Measurements from ENCODE around the gene CLHC1. TPM values are rescaled to one million over a fixed set of nuclear protein-coding genes. Genes with fewer than 3 reads are reported as not detected.

CLHC1 gene
- total RNA-seq, 1 donor from 2014 or later: 25.0 TPM

GRCh38 chr2:55138014-55138881, 93.8 kb downstream of the CLHC1 start:
- peak overlapping the region; percentile 45 for H3K27ac Mint-ChIP-seq
- peaks cover 7% of the 10 kb centered on the region for H3K9me3 Mint-ChIP-seq
- peaks cover 56% of the 10 kb centered on the region for H3K4me1 Mint-ChIP-seq (ENCODE audit: unreplicated experiment)
- peaks cover 4% of the 10 kb centered on the region for H3K36me3 Mint-ChIP-seq
- DNase-seq (ENCODE audit: extremely low spot score, unreplicated experiment): no peak
- TF ChIP-seq, protein P1, sequence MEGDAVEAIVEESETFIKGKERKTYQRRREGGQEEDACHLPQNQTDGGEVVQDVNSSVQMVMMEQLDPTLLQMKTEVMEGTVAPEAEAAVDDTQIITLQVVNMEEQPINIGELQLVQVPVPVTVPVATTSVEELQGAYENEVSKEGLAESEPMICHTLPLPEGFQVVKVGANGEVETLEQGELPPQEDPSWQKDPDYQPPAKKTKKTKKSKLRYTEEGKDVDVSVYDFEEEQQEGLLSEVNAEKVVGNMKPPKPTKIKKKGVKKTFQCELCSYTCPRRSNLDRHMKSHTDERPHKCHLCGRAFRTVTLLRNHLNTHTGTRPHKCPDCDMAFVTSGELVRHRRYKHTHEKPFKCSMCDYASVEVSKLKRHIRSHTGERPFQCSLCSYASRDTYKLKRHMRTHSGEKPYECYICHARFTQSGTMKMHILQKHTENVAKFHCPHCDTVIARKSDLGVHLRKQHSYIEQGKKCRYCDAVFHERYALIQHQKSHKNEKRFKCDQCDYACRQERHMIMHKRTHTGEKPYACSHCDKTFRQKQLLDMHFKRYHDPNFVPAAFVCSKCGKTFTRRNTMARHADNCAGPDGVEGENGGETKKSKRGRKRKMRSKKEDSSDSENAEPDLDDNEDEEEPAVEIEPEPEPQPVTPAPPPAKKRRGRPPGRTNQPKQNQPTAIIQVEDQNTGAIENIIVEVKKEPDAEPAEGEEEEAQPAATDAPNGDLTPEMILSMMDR (conservative IDR thresholded peaks at IDR 0.05): no peak
- no peaks in the 10 kb centered on the region for H3K27me3 Mint-ChIP-seq
- no peak overlapping the region for H3K4me3 Mint-ChIP-seq

- H3K27me3 Mint-ChIP-seq: no peaks in the 10 kb centered on the region
- H3K36me3 Mint-ChIP-seq: no peaks in the 10 kb centered on the region
- H3K9me3 Mint-ChIP-seq: peaks cover under 1% of the 10 kb centered on the region
- TF ChIP-seq, protein P1 (conservative IDR thresholded peaks at IDR 0.05): no peak
- peaks cover 51% of the 10 kb centered on the region for H3K4me1 Mint-ChIP-seq (ENCODE audit: unreplicated experiment)
- H3K4me3 Mint-ChIP-seq: no peak overlapping the region
- peak overlapping the region; percentile 74 for H3K27ac Mint-ChIP-seq
- no peak for DNase-seq (ENCODE audit: extremely low spot score, unreplicated experiment)
Observed at GRCh38 chr2:55137024-55137958, 94.8 kb downstream of the CLHC1 start.

- H3K27ac Mint-ChIP-seq: peak overlapping the region; percentile 74
- H3K4me1 Mint-ChIP-seq (ENCODE audit: unreplicated experiment): peaks cover 51% of the 10 kb centered on the region
- no peaks in the 10 kb centered on the region for H3K27me3 Mint-ChIP-seq
- TF ChIP-seq, protein P1 (conservative IDR thresholded peaks at IDR 0.05): no peak
- no peaks in the 10 kb centered on the region for H3K9me3 Mint-ChIP-seq
- DNase-seq (ENCODE audit: extremely low spot score, unreplicated experiment): no peak
- no peaks in the 10 kb centered on the region for H3K36me3 Mint-ChIP-seq
- H3K4me3 Mint-ChIP-seq: no peak overlapping the region
Observed at GRCh38 chr2:55136138-55136541, 96.0 kb downstream of the CLHC1 start.

GRCh38 chr2:55135491-55135890, 96.6 kb downstream of the CLHC1 start:
- Mint-ChIP-seq H3K9me3 (no peaks in the 10 kb centered on the region), H3K36me3 (no peaks in the 10 kb centered on the region), H3K27me3 (no peaks in the 10 kb centered on the region), H3K4me1 (ENCODE audit: unreplicated experiment) (peaks cover 51% of the 10 kb centered on the region), H3K27ac (no peak overlapping the region), H3K4me3 (no peak overlapping the region)
- DNase-seq (ENCODE audit: extremely low spot score, unreplicated experiment): no peak
- TF ChIP-seq, protein P1 (conservative IDR thresholded peaks at IDR 0.05): no peak

DNA sequence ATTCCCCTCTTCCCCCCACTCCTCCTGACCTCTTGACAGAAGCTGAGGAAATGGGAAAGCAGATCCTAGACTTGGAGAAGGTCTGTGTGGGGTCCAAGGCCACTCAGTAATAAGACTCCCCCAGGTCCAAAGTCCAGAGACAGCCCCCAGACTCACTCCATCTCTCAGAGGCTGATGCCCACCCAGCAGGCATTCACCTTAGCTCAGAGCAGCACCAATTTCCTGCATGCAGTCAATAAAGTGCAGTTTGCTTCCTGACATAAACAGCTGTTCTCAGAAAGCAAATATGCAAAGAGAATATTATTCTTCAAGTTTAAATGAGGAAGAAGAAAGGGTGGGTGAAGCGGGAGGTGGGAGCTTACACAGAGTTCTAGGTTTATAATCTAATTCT, 97.8 kb downstream of the CLHC1 start:
- Mint-ChIP-seq H3K36me3 (no peaks in the 10 kb centered on the region), H3K4me1 (ENCODE audit: unreplicated experiment) (peaks cover 51% of the 10 kb centered on the region), H3K27me3 (no peaks in the 10 kb centered on the region), H3K27ac (peak overlapping the region; percentile 12), H3K9me3 (no peaks in the 10 kb centered on the region), H3K4me3 (peak overlapping the region; percentile 15)
- TF ChIP-seq, protein P1 (conservative IDR thresholded peaks at IDR 0.05): no peak
- no peak for DNase-seq (ENCODE audit: extremely low spot score, unreplicated experiment)

All from type B pancreatic cell (in vitro differentiated cells).